H1 (cell line): Measurements from ENCODE around the gene KIF26B. TPM values are rescaled to one million over a fixed set of nuclear protein-coding genes. Genes with fewer than 3 reads are reported as not detected.

Source experiments
- BRCA1 ChIP-seq: IDR thresholded peaks from 2 replicates; pipeline ENCODE4 v1.6.1; 2012; ENCODE audit warnings: low read depth, low read length, improper control_type of control experiment
- KDM1A ChIP-seq: fragments of 200-600, 300-600 bp; sonication (generic); IDR thresholded peaks from 2 replicates; pipeline ENCODE4 v1.7.1; 2016; ENCODE audit warnings: mild to moderate bottlenecking, low read length, borderline replicate concordance
- KDM4A ChIP-seq: IDR thresholded peaks from one replicate; pipeline ENCODE4 v1.7.1; 2012; ENCODE audit warnings: low read depth, mild to moderate bottlenecking, moderate library complexity, low read length, inconsistent platforms; ENCODE audit not compliant: severe bottlenecking
- MAFK ChIP-seq: IDR thresholded peaks from 2 replicates; pipeline ENCODE4 v1.6.1; 2012; ENCODE audit warnings: low read depth, mild to moderate bottlenecking, improper control_type of control experiment, low read length
- MAX ChIP-seq: IDR thresholded peaks from 2 replicates; pipeline ENCODE4 v1.6.1; 2012; ENCODE audit warnings: inconsistent platforms
- RAD21 ChIP-seq, 2 experiments: IDR thresholded peaks in 1 of 2; conservative IDR thresholded peaks in 1 of 2; 2 replicates each; pipeline ENCODE4 v1.6.1; 2011; ENCODE audit warnings: low read depth in 2 of 2, low read length in 2 of 2, improper control_type of control experiment in 1 of 2, inconsistent platforms in 1 of 2, mild to moderate bottlenecking in 1 of 2, moderate library complexity in 1 of 2
- SP4 ChIP-seq: IDR thresholded peaks from 2 replicates; pipeline ENCODE4 v1.6.1; 2012; ENCODE audit warnings: low read length, inconsistent platforms
- TCF12 ChIP-seq: IDR thresholded peaks from 2 replicates; pipeline ENCODE4 v1.6.1; 2011; ENCODE audit warnings: low read depth, mild to moderate bottlenecking, low read length
- polyA plus RNA-seq, 7 experiments: library from polyadenylated mRNA; depleted of rRNA in 3 of 7; stranded (reverse) in 5 of 7; unstranded in 2 of 7; fragments of >200 nt in 5 of 7; fragments of 200-250 nt in 2 of 7; gene quantifications; 1 replicate in 5 of 7; 2 replicates in 1 of 7; 4 replicates in 1 of 7; pipeline versions ENCODE4 v1.2.1 to v1.2.3, GENCODE V29; 2011 to 2013; ENCODE audit warnings: missing spikeins in 2 of 7, mixed read lengths in 2 of 7
- total RNA-seq: library from RNA; stranded (reverse); fragmentation: NEBNext Ultra II Directional; extraction: Animal tissue kit (Norgen Biotek cat#: 25700); gene quantifications from 2 replicates; pipeline ENCODE4 v1.2.1, GENCODE V29; 2021

Gene KIF26B
- total and polyA plus RNA-seq, 2 of the 8 experiments (the other 6 are each of a cell fraction or from before 2014, with no cell fraction given): 0.06 to 0.28 TPM

GRCh38 chr1:245512181-245512888 lies 357.6 kb downstream of the KIF26B start (continued):
- TF ChIP-seq KDM4A: no peak
- no peak for TF ChIP-seq SP4
- TF ChIP-seq RAD21 (IDR thresholded peaks at IDR 0.05 in 1 of 2, conservative IDR thresholded peaks at IDR 0.05 in 1 of 2; ENCODE audit: low read depth in 2 of 2, low read length in 2 of 2): no peak
- TF ChIP-seq TCF12: no peak
- TF ChIP-seq MAX: no peak
- no peak for TF ChIP-seq BRCA1
- no peak for TF ChIP-seq MAFK
- no peak for TF ChIP-seq KDM1A
